ENCODE data around the gene LRRC59. TPM values are rescaled to one million over a fixed set of nuclear protein-coding genes. Genes with fewer than 3 reads are reported as not detected.

LRRC59 gene
- total and polyA plus RNA-seq, 2 of the 13 experiments (the other 11 are each of a cell fraction or from before 2014, with no cell fraction given): 87.3 to 222 TPM

- no peak for TF ChIP-seq TCF12 (IDR thresholded peaks at IDR 0.05)
- TF ChIP-seq TCF12 (CRISPR knock-in tag; IDR thresholded peaks at IDR 0.05): no peak
- TF ChIP-seq PRDM15 (CRISPR knock-in tag; IDR thresholded peaks at IDR 0.05): no peak
- peak; percentile 50; the same call in 1 of the 2 replicates for TF ChIP-seq ZNF280D (CRISPR knock-in tag; IDR thresholded peaks at IDR 0.05)
- no peak for TF ChIP-seq PCBP2 (optimal IDR thresholded peaks at IDR 0.05; ENCODE audit: low read depth, low read length, poor library complexity, severe bottlenecking)
- TF ChIP-seq ETV5 (CRISPR knock-in tag; IDR thresholded peaks at IDR 0.05; ENCODE audit: borderline replicate concordance): peak; percentile 29; the same call in 1 of the 2 replicates
- TF ChIP-seq NFIC (IDR thresholded peaks at IDR 0.05; ENCODE audit: low read length): peak; percentile 72; the same call in 1 of the 2 replicates
- peak; percentile 79; the same call in 1 of the 2 replicates for TF ChIP-seq ZNF609 (CRISPR knock-in tag; IDR thresholded peaks at IDR 0.05; ENCODE audit: borderline replicate concordance)
- TF ChIP-seq ZSCAN30 (CRISPR knock-in tag; IDR thresholded peaks at IDR 0.05): no peak; the same call in 1 of the 2 replicates
- no peak; the same call in 1 of the 2 replicates for TF ChIP-seq ZFY (CRISPR knock-in tag; IDR thresholded peaks at IDR 0.05)
- TF ChIP-seq HINFP (CRISPR knock-in tag; IDR thresholded peaks at IDR 0.05; ENCODE audit: low read depth): no peak
- TF ChIP-seq GLMP (CRISPR knock-in tag; IDR thresholded peaks at IDR 0.05; ENCODE audit: borderline replicate concordance): no peak
- no peak for TF ChIP-seq ZNF10 (CRISPR knock-in tag; IDR thresholded peaks at IDR 0.05; ENCODE audit: borderline replicate concordance, low read depth)
Observed at GRCh38 chr17:50423553-50424159, 26.3 kb upstream of the LRRC59 start (continued).

All from HepG2 (cell line).